ENCODE results near the gene AMPH.
"Not testable (repeated sequence)": the region's sequence is repeated elsewhere in the genome, so short reads cannot be mapped to it uniquely, and the experiment has no call there.

The AMPH gene

DNA sequence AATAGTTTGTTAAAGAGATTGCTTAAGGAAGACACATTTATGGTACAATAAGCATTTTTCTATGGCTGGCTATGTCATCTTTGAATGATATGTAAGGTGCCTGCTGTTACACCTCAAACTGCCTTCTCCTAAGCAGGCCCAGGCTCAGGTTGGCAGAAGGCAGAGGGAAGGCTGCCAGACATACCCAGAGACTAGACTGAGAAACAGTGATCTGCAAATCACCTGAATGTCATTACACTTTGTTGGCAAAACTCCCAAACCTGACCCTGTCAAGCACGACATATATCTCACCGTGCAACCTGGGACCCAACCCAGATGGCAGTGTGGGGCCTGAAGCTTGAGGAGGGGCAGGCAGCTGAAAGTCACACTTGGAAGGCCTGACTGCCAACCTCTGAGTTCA lies 221.1 kb downstream of the AMPH start:
- in situ Hi-C loops (cut with HindIII; ENCODE audit: low sequenced_read_pairs): no loop called here

DNA sequence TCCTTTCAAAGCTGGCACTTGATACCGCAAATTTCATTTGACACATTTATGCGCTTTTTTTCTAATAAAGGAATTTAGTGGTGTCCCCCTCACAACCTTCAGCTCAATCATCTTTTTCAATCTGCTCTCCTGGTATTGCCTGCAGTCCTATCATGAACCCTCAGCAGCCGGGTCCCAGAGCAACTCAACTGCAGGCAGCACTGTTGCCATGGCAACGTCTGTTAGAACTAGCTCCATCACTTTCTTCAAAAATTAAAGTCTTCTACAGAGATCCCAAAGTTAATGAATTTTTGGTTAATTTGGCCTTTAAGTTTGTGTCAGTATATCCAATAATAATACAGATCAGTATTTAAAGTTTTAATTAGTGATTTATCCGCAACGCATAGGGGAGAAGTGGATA lies 221.6 kb downstream of the AMPH start:
- in situ Hi-C loops (cut with HindIII; ENCODE audit: low sequenced_read_pairs): no loop called here

DNA sequence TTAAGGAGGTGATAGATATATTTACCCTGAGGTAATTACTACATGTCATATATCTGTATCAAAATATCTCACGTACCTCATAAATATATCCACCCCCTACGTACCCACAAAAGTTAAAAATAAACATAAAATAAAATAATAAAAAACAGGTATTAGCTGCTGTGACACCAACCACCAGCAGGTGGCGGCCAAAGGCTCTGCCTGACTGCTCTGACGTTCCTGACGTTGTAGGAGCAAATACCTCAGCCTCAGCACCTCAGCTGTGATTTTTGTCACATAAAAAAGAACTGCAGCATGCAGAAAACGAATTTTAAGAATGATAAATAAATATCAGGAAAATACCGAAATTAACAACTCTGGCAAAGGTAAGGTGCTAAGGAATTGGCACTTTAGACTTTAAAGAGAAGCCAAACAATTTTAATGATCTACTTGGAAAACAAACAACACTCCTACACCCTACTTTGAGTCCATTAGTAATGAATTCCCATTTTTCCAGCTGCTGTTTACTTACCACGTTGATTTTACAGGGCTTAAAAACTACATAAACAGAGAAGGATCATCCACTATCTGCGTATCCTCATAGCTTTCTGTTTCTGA lies 232.3 kb downstream of the AMPH start:
- in situ Hi-C loops (cut with HindIII; ENCODE audit: low sequenced_read_pairs): no loop called here

DNA sequence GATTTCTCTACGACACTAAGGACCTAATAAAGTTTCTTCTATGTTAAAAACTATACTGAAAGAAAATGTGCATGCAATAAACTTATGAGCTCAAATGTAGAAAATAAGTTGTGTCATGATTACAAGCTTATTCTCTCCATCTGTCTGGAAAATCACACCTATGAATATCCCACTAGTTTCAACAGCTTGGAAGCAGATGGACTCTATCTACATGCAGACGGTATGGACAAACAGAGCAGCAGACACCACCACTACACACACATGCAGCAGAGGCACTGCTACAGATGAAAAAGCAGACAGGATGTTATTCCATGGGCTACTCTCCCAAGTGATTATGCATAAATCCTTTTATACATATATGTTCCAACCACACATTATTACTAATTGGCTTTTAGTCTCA lies 234.3 kb downstream of the AMPH start:
- in situ Hi-C loops (cut with HindIII; ENCODE audit: low sequenced_read_pairs): no loop called here

DNA sequence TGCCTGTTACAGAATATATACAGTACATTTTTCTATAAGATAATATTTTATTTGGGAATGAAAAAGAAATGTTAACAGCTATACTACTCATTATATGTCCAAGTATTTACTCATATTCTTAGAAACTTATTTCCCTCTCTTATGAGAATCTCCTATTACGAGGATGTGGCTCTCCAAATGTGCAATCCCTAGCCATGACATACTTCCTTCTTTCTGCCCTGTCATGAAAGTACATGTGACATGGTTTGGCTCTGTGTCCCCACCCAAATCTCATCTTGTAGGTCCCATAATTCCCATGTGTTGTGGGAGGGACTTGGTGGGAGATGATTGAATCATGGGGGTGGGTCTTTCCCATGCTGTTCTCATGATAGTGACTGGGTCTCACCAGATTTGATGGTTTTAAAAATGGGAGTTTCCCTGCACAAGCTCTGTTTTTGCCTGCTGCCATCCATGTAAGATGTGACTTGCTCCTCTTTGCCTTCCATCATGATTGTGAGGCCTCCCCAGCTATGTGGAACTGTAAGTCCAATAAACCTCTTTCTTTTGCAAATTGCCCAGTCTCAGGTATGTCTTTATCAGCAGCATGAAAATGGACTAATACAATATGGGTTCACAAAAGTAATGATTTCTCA lies 235.1 kb downstream of the AMPH start:
- in situ Hi-C loops (cut with HindIII; ENCODE audit: low sequenced_read_pairs): not testable (repeated sequence)

DNA sequence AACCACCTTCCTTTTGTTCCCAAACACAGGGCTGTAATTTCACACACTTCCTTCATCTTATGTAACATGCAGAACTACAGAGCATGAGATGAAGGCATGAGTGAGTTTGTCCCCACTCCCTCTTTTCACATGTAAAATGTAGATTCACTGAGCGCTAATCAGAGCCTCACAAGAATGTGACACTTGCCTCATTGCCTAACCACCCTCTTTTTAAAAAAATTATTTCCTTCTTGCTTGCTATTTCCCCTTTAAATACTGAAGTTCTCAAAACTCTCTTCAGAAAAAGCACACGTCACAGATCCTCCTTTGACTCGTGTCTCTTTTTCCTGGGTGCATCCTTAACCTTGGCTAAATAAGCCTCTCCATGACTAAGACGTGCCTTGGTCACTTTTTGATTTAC lies 236.5 kb downstream of the AMPH start:
- in situ Hi-C loops (cut with HindIII; ENCODE audit: low sequenced_read_pairs): no loop called here

DNA sequence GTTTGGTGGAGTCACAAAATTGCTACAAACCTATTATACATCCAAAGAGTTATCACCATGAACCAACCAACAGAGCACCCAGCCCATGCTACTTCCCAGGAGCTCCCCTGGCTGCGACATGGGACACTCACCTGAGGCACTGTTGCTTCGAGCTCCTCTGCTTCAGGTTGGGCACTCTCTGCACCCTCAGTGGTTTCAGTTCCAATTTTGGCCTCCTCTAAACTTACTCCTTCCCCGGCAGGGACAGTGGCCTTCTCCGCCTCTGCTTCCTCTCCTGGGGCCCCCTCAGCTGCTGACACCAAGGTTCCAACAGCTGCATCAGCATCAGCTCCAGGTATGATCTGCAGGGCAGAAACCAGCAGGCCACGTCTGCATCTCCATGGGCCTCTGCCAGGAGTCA lies 237.3 kb downstream of the AMPH start:
- in situ Hi-C loops (cut with HindIII; ENCODE audit: low sequenced_read_pairs): no loop called here

DNA sequence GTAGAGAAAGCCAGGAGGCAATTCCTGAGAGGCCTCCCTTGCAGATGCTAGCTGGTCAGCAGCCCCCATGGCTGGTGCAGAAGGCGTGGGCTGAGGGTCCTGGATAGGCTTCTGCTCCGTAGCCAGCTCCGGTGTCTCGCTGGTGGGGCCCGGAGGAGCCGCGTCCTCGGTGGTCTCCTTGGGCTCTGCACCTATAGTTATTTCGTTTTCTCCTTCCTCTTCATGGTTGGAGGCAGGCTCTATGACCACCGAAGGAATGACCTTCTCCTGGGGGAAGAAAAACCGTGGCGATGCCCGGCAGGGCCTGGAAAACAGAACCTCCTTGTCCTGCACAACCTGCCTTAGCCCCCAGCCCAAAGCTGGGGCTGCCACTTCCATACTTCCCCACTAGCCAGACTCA lies 239.4 kb downstream of the AMPH start:
- in situ Hi-C loops (cut with HindIII; ENCODE audit: low sequenced_read_pairs): no loop called here

DNA sequence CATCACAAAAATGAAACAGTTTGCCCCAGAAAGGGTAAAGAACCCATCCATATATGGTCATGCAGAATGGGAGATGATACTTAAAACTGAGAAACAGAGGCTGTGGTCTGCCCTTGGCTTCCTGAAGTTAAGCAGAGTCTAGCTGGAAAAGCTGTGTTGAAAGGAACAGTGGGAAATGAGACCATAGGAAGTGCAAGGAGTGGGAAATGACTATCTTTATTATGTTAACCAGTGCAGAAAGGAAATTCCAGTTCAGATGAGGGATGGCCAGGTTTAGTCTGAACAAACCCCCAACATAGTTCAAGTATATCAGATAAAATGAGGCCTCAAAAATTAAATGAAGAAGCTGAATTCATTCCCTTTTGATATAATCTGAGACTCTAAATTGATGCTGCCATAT lies 245.5 kb downstream of the AMPH start:
- in situ Hi-C loops (cut with HindIII; ENCODE audit: low sequenced_read_pairs): no loop called here

DNA sequence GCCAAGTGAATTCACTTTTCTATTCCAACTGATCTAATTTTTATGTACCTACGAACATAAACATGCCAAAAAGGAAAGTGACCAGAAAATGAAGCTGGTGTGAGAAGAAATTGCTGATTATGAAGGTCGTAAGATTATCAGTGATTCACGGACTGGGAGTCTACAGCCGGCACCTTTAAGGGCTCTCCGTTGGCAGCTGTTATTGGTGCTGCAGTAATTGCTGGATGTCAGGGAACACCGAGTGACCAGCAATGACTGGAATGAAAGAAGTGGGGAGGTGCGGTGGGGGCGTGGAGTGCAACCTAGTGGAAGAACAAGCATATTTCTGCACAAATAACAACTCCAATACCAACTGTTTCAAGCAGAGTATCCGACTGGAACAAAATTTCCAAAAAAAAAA lies 247.9 kb downstream of the AMPH start:
- in situ Hi-C loops (cut with HindIII; ENCODE audit: low sequenced_read_pairs): no loop called here

DNA sequence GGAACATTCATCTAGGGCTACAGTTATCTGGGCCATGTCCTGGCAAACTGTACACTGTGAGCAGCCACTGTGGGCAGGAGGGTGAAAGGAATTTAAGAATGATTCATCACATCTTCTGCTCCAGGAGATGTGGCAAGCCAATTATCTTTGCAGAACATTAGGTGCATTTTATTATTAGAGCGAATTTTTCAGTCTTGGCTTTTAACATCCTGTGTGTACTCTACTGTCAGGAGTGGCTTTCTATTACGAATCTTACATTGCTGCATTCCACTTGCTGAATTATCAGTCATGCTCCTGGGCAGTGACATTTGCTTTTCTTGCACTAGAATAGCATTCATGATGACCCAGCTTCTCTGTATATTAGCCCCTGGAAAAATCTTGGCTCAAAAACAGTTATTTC lies 248.5 kb downstream of the AMPH start:
- in situ Hi-C loops (cut with HindIII; ENCODE audit: low sequenced_read_pairs): no loop called here

DNA sequence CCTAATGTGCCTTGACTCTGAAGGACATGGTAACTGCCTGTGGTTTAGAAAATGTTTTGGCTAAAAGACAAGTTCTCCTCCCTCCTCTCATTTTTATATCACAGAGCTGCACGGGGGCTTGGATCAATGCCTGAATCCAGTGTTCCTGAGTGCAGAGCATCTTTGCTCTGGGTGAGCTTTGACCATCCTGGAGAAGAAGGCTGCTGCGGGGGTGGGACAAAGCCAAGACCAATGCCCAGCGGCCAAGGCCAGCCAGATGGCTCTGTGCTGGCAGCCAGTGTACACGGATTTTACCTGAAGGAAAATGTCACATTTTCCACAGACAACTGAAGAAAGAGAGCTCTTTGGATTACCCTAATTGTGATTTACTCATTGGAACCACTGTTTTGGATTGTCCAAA lies 255.7 kb downstream of the AMPH start:
- in situ Hi-C loops (cut with HindIII; ENCODE audit: low sequenced_read_pairs): no loop called here

DNA sequence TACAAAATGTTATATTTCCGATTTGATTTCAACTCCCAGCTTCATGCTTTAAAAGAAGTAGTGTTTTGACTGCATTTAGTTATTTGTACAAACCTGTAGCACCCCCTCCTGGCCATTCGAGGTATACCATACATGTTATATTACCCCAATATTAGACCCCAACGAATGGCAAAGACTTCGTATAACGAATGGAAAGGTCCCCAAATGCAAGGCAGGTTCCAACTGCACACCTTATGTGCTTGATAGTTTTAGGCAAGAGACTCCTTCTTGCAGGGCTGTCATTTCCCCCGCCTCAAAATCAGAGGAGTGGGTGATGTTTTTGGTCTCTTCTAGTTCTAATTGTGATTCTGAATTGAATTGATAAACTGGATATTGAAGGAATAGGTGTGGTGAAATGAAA lies 256.7 kb downstream of the AMPH start:
- in situ Hi-C loops (cut with HindIII; ENCODE audit: low sequenced_read_pairs): no loop called here

DNA sequence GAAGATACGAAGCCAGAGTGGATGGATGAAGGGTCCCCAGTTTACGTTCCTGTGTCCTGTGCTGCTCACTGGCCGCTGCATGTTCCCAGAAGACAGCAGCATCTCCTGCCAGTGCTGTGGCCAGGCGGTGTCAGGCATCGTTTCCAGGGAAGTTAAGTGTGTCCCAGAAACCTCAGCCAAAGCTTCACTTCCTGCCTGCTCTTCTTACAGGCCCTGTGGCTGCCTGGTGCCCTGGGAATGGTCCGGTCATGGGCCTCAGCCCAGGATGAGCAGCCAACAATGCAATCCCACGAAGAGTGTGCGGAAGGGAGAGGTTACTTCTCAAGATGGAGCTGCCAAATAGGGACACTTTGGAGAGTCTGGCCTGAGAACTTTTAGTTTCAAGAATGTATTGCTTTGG lies 258.0 kb downstream of the AMPH start:
- in situ Hi-C loops (cut with HindIII; ENCODE audit: low sequenced_read_pairs): no loop called here

DNA sequence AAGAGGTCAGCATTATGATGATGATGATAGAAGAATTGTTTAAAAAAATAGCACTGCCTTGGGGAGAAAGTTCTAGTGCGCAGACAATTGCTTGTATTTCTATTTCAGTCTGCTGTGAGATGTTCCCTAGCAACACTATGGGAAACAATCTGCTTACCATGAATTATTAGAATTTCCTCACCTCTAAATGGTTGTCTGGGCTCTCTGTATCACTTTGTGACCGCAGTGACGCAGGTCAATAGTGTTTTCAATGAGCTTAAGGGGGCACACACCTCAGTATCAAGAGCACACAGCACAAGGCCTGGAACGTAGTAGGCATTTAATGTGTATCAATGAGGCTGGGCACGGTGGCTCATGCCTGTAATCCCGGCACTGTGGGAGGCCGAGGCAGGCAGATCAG lies 258.9 kb downstream of the AMPH start:
- in situ Hi-C loops (cut with HindIII; ENCODE audit: low sequenced_read_pairs): no loop called here

DNA sequence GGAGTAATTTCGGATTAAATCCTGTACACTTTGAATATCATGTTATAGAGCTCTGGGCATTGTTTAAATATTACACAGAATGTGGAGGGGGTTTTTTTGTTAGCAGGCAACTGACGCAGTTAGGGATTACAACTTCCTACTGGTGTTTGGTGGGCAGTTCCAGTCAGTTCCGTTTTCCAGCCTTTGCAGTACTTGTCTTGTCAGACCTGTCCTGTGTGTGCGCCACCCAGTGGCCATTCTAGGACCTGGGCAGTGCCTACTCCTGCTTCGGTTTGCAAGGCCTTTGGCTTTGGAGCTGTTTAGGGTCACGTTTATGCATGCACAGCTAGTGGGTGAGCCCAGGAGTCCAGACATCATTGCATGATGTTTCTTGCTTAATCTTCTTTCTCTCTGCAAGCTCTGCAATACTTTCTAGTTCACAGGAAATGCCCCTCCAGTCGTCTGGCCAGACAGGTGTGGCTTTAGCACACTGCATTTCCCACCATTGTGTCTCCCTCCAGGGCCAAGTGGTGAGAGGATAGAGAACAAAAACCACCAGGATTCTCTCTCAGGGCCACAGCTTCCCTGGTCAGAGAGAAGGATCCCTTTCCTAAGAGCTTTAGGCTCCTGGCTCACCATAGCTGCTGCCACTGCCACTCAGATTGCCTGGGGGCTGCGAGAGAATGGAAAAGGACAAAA lies 261.2 kb downstream of the AMPH start:
- in situ Hi-C loops (cut with HindIII; ENCODE audit: low sequenced_read_pairs): no loop called here

DNA sequence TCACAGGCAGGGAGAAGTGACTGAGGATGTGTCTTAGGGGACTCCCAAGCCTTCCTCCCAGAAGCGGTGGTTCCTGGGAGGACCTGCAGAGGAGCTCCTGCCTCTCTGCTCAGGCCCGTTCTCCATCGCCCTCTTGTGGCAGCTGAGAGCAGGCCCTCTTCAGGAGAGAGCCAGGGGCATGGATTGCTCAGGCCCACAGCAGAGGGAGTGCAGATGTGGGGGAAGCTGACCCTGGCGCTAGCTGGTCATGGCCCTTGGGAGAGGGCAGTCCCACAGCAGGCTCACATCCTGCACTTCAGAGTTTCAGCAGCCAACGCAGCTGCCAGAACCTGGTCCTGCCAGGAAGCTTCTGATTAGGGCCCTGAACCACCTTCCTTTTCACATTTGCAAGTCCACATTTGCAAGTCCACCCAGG lies 263.0 kb downstream of the AMPH start:
- in situ Hi-C loops (cut with HindIII; ENCODE audit: low sequenced_read_pairs): no loop called here

DNA sequence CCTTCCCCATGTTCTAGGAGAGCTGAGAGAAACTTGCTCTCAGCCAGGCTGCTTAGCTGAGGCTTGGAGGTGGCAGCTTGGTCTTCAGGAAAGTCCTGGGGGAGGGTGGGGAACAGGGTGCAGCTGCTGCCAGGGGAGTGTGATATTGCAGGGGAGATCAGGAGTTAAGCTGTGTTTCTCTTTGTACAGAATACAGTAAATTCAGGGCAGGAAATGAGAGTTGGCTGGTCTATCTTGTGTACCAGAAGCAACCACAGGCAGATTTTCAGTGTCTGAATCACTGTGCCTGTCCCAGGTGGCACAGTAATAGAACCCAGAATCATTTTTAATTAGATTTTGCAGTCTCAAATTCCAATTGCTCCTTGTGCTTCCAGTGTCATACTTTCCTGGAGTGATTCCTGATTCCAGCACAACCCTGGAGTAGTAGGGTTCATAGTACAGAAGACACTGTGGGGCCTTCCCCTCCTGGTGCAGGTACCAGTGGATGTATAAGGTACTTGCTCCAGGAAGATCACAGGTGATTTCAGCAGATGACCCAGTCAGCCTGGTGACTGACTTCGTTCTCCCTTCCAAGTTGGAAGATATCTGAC lies 263.8 kb downstream of the AMPH start:
- in situ Hi-C loops (cut with HindIII; ENCODE audit: low sequenced_read_pairs): no loop called here

DNA sequence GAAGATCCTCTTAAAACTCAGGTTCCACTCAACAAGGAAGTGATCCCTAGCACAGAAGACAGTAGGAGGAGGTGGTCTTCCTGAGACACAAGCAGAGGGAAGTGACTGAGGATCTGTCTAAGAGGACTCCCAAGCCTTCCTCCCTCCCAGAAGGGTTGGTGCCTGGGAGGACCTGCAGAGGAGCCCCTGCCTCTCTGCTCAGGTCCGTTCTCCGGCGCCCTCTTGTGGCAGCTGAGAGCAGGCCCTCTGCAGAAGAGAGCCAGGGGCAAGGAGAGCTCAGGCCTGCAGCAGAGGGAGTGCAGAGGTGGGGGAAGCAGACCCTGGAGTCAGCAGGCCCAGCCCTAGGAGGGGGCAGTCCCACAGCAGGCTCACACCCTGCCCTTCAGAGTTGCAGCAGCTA lies 267.8 kb downstream of the AMPH start:
- in situ Hi-C loops (cut with HindIII; ENCODE audit: low sequenced_read_pairs): not testable (repeated sequence)

DNA sequence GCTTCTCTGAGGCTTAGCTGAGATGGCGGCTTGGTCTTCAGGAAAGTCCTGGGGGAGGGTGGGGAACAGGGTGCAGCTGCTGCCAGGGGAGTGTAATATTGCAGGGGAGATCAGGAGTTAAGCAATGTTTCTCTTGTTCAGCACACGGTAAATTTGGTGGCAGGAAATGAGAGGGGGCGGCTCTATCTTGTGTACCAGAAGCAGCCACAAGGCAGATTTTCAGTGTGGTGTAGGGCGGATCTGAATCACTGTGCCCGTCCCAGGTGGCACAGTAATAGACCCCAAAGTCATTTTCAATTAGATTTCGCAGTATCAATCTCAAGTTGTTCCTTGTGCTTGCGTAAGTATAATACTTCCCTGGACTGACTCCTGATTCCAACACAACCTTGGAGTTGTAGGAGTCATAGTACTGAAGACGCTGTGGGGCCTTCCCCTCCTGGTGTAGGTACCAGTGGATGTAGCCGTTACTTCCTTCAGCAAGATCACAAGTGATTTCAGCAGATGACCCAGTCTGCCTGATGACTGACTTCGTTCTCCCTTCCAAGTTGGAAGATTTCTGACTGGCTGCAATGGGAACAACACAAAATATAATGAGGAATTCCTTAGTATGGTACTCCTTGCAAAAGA lies 268.4 kb downstream of the AMPH start:
- in situ Hi-C loops (cut with HindIII; ENCODE audit: low sequenced_read_pairs): not testable (repeated sequence)

DNA sequence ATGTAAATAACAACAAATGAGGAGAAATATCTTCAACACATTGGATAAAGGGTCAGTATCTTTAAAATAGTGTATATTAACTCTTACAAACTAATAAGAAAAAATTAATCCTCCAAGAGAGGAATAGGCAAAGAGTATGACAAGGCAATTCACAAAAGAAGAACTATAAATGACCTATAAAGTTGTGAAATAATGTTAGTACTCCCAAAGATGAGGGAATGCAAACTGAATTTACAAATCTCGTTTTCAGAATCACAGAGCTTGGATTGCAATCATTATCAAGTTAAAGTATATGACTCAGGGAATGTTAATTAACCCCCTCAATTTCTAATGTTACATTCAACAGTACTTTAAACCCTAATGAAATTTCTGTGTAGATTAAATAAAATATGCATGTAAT lies 270.4 kb downstream of the AMPH start:
- in situ Hi-C loops (cut with HindIII; ENCODE audit: low sequenced_read_pairs): no loop called here
